Measurements from ENCODE around the gene SCP2. TPM values are rescaled to one million over a fixed set of nuclear protein-coding genes. Genes with fewer than 3 reads are reported as not detected.

SCP2 gene
- total RNA-seq, 1 donor from 2014 or later, result 208 TPM

- no peak for DNase-seq (ENCODE audit: low spot score)
Measured at GRCh38 chr1:53082826-53083455, 155.9 kb downstream of the SCP2 start.

- no peak for DNase-seq (ENCODE audit: low spot score)
Measured at GRCh38 chr1:53083636-53084588, 156.8 kb downstream of the SCP2 start.

GRCh38 chr1:53084589-53084971 lies 157.5 kb downstream of the SCP2 start:
- no peak for DNase-seq (ENCODE audit: low spot score)

GRCh38 chr1:53085405-53085804 lies 158.3 kb downstream of the SCP2 start:
- DNase-seq (ENCODE audit: low spot score), result no peak

- DNase-seq (ENCODE audit: low spot score), result no peak
Measured at GRCh38 chr1:53086491-53087070, 159.5 kb downstream of the SCP2 start.

GRCh38 chr1:53087332-53088285 lies 160.5 kb downstream of the SCP2 start:
- no peak for DNase-seq (ENCODE audit: low spot score)

GRCh38 chr1:53088616-53089300 lies 161.7 kb downstream of the SCP2 start:
- no peak for DNase-seq (ENCODE audit: low spot score)

- DNase-seq (ENCODE audit: low spot score), result peak; percentile 81
Measured at GRCh38 chr1:53089478-53090226, 162.6 kb downstream of the SCP2 start.

- peak; percentile 49 for DNase-seq (ENCODE audit: low spot score)
Measured at GRCh38 chr1:53090227-53091147, 163.4 kb downstream of the SCP2 start.

GRCh38 chr1:53091841-53092645 lies 165.0 kb downstream of the SCP2 start:
- no peak for DNase-seq (ENCODE audit: low spot score)

- DNase-seq (ENCODE audit: low spot score), result peak; percentile 59
Measured at GRCh38 chr1:53092659-53093450, 165.8 kb downstream of the SCP2 start.

- no peak for DNase-seq (ENCODE audit: low spot score)
Measured at GRCh38 chr1:53093451-53093754, 166.3 kb downstream of the SCP2 start.

- no peak for DNase-seq (ENCODE audit: low spot score)
Measured at GRCh38 chr1:53093778-53094532, 166.9 kb downstream of the SCP2 start.

- no peak for DNase-seq (ENCODE audit: low spot score)
Measured at GRCh38 chr1:53094533-53094919, 167.4 kb downstream of the SCP2 start.
